NCI-H748 treated with DMSO at 0.1 percent for 48 hours (cell line): ENCODE data around the gene TNNT2.

Source experiments
- DNase-seq: peaks from one replicate; lab custom pipeline; 2025; lab: John Stamatoyannopoulos, UW

TNNT2 gene

DNA sequence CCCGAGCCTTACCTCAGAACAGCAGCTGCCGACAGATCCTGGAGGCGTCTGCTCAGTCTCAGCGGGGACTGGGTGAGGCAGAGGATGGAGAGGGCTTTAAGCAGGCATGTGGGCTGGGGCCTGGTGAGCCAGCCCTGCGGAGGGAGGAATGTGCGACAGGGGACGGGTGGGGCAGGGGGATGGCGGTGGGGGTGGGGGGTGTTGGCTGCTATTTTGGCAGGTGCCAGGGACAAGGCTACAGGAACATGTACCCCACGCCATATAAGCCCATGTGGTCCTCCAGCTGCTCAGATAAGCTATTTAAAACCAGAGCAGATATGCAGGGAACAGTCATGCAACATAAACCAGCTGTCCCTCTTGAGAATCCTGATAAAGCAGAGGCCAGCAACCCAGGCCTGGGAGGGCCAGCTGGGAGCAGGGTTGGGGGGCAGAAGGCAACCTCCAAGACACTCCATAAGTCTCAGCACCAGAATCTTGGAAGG, at the start of gene TNNT2:
Gene TNNT2, minus strand, starts transcription at position 70 of the 482 bp plus-strand sequence. CDS start 4,426 bp downstream, outside the sequence.
- no peak for DNase-seq

DNA sequence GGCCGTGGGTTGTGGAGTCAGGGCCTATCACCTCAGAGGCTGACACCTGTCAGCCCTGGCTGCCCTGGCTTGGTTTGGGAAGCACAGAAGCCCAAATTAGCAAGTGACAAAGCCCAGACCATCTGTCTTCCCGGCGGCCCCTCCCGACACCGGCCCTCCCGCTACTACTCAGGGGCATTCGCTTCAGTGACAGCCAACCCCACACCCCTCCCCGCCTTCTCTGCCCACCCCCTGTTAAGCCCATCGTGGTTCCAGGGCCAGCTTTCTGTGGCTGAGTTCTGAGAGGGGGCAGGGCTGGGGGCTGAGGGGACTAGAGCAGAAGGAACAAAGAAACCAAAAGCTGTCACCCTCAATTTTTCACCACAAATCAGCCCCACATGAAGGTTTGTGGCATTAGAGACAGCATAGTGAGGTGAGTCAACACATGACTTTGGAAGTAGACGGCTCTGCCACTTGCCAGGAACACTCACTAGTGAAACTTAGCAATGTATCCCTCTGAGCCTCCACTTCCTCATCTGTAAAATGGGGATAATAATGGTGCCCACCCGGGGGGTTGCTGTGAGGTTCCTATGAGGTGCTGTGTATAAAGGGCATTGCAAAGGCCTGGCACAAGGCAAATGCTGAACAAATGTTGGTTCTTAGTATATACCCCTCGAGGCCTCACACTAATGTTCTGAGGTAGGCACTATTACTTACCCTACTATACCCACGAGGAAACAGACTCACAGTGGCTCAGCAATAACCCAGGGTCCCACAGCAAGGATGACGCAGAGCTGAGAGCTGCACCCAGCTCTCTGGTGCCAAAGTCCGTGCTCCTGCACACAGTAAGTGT, 49.2 kb upstream of the TNNT2 start:
- no peak for DNase-seq

DNA sequence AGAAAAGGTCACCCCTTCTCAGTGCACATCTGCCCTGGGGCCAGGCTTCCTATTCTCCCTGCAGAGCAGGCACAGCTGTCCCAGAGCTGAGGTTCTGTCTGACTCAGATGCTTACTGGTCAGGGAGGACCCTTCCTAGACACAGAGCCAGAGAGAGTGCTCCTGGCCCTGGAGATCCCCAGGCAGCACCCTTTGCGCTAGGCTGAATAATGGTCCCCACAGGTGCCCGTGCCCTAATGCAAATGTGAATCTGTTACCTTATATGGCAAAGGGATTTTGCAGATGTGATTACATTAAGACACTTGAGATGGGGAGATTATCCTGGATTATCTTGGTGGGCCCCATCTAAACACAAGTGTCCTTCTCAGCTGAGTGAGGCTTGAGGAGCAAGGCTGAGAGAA, 46.7 kb upstream of the TNNT2 start:
- DNase-seq = no peak

DNA sequence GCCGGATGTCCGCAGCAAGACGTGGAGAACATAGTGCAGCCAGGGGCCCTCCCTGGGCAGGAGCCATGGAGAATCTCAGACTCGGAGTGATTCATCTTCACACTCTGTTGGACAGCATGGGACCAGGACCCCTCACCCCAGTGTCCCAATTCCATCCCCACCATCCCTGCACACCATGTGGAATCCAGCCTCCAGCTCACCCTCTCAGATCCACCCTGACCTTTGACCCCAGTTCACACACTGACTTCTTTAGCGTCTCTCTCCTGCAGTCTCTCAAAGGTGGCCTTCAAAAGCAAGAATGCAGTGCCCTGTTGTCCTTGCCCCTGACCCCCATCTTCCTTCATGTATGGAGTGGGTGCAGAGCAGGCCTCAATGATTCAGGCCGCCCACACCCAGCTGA, 46.2 kb upstream of the TNNT2 start:
- no peak for DNase-seq

DNA sequence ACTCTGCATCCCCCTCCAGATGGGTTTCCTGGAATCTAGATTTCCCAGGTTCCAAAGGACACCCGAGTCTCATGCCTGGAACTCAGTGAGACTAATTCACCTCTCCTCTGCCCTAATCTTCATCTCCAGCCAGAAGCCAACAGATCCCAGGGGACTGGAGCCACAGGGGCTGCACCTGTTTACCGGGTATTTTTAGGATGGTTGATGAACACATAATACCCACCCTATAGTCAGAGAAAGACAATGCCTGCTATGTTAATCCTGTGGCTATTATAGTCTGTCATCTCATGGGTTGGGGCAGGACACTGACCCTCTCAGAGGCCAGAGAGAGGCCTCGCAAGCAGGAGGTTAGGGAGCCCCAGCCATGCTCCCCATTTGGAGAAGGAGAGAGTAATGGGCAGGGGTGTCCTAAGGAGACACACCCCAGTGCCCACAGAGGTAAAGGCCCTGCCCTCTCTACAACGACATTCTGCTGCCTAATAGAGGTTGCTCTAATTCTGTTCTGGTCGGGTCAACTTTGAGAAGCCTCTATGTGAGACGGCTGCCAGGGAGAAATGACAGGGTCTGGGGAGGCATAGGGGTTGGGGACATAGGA, 45.1 kb upstream of the TNNT2 start:
- DNase-seq = no peak

DNA sequence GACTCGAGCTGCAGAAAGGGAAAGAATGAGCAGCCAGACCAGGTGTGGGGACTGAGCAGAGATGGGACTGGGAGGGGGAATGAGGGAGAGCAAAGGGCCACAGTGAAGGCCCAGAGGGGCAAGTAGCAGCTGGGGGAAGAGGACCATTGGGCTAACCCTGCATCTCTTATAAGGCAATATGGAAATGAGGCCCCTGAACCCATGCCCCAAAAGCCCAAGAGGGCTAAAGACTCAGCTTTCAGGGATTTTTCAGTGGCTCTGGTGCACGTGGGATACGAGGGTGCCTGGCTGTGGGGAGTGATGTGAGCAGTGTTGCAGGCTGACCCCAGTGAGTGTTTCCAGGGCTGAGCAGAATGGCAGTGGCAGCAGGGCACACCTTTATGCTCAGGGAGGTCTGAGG, 44.5 kb upstream of the TNNT2 start:
- DNase-seq = no peak

DNA sequence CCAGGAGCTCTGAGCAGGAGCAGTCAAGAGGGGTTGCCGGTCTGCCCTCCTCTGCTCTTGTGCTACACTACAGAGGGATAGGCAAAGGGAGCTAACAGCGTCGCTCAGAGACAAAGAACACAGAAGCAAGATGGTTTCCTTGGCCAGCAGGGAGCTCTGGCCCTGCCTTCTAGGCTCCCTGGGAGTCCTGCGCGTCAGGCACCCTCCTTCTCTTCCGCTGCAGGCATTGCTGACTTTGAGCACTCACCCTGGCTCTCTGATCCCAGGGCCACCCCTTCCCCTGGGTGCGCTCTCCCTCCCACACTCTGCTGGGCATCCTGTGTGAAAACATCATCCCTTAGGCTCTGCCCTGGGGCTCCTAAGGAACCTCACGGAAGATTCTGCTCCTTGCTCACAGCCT, 43.6 kb upstream of the TNNT2 start:
- no peak for DNase-seq

DNA sequence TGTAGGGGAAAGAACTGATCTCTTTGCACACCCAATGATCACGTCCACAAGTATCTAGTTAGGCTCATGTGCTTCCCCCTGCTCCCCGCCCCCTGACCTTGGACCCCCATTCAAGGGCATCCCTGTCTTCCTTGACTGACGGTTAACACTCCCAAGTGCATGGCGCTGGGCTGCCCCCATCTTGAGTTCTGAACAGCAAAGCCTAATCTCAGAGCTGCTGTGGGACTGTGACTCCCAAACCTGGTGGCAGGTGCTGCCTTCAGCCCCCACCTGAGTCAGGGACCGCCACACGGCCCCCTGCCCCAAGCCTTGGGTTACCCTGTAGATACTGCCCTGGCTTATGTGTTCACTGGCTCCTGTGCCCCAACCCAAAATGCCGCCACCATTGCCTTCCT, 43.1 kb upstream of the TNNT2 start:
- DNase-seq = no peak

DNA sequence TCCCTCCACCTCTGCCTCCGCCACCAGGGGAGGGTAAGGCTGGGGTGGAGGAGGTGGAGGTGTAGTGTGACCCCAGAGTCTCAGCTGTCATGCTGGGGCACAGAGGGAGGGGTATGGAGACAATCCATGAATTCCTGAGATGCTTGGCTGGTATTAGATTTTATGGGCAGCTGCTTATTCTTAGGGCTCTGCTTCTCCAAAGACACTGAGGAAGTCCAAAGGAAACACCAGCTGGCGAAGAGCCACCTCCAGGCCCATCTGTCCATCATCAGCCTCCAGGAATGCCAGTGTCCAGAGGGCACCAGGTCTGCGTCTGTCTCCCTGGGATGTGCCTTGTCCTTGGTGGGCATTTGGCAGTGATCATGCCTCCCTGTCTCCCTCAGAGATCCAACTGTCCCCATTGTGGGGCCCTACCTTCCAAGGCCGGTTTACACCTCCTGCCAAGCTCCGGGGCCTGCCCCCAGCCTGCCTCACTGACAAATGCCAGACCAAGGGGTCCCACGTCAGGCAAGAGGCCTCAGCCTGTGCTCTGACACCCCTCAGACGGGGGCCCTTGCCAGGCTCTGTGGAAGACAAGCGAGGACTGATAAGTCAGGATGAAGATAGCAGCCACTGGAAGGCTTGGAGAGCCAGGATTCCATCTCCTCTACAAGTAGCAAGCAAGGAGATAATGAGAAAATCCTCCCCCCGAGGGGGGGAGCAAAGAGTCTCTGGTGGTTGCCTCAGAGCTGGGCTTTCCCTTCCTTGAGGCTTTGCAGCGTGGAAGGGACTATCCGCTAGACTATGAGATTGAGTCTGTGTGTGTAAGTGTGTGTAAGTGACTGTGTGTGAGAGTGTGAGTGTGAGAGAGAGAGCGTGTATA, 42.5 kb upstream of the TNNT2 start:
- DNase-seq = no peak

DNA sequence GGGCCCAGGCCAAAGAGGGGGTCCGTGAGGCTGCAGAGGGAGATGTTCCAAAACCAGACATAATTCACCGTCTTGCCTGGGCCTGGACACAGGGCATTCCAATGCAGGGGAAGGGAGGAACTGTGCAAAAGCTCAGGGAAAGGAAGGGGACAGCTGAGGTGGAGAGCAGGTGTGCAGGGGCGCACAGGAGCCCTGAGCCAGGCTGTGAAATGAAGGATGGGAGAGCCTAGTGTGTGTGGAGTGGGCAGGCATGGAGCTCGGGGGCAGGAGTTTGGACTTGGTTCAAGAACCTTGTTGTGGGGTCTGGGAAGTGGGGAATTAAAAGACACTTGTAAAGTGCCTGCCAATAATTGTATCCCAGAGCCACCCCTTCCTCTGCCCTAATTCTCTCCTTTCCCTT, 41.8 kb upstream of the TNNT2 start:
- DNase-seq = no peak

DNA sequence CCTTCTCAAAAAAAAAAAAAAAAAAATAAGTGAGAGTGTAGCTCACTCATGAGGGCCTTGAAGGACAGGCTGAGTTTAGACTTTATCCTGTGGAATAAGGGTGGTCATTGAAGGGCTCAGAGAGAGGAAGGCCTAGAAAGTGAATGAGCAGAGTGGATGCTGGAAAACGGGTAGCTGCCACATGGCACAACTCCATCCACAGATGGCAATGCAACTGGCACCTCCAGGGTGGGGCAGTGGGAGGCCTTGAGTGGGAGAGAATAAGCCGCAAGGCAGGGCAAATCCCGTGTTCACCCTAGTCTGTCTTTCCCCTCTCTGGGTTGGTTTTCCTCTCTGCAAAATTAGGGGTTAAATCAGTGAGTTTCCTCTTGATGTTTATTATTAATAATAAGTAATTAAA, 41.0 kb upstream of the TNNT2 start:
- DNase-seq = no peak

DNA sequence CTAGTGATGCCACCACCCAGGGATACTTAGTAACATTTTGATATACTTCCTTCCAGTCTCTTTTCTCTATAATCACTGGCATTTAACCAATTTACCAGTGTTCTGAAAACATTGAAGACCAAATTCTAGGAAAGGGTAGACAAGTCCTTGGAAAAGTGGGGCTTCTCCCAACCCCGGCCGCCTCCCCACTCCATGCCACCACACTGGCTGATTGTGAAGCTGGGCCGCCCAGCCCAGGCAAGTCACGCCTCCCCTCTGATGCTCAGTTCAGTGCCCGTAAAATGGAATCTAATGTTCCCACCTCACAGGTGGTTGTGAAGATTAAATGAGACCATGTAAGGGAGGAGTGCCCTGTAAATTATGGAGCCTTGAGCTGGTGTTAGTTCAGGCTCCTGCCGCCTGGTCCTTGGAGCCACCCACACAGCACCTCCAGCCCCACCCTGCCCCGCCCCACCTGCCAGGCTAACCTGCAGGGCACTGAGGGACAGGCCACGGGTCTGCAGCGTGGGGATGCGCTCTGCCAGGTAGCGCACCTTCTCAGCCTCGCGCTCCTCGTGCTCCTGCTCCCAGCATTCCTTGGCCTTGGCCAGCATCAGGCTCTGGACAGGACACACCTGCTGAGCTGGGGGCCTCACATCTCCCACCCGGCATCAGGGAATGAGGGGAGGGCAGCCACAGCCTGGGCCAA, 36.7 kb upstream of the TNNT2 start:
- DNase-seq = no peak

DNA sequence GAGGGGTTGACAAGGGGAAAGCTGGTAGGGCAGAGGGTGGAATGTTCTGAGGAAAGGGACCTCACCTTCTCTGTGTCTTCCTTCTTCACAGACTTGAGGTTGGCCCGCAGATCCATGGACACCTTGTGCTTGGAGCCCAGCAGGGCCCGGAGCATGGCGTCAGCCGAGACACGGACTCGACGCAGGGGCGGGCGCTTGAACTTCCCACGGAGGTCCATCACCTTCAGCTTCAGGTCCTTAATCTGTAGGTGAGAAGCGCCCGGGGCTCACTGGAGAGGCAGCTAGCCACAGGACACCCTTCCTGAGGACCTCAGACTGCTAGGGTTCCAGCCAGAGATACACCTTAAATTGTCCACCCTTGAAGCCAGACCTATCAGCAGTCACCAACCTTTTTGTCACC, 33.8 kb upstream of the TNNT2 start:
- no peak for DNase-seq

DNA sequence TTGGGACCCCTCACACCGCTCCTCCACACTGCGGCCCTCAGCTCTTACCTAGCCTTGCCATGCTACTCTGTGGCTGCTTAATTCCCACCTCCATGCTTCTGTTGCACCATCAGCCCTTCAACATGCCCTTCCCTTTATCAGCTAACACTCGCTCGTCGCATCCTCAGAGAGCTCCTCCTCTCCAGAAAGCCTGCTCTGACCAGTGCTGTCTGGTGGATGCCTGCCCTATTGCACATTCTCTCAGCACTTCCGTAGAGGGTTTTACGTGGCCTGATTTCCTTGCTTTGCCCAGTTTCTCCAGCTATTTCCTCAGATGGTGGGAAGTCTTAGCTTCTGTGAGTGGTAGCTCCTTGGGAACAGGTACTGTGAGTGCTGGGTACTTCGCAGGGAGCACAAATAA, 32.0 kb upstream of the TNNT2 start:
- no peak for DNase-seq

DNA sequence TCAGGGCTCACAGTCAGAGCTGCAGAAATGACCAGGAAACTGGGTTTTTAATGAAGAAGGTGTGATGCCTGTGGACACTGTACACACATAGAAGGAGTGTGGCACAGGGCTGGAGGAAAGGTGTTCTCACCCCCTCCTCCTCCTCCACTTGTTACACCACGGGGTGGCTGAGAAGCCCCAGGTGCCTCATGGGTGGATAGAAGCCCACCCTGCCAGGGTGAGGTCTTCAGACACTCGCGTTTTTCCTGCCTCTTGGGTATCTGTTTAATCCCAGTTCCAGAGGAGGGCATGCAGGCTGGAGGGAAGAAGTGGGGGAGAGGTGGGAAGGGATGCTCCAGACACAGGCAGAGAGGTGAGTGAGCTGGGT, 31.3 kb upstream of the TNNT2 start:
- DNase-seq = no peak

DNA sequence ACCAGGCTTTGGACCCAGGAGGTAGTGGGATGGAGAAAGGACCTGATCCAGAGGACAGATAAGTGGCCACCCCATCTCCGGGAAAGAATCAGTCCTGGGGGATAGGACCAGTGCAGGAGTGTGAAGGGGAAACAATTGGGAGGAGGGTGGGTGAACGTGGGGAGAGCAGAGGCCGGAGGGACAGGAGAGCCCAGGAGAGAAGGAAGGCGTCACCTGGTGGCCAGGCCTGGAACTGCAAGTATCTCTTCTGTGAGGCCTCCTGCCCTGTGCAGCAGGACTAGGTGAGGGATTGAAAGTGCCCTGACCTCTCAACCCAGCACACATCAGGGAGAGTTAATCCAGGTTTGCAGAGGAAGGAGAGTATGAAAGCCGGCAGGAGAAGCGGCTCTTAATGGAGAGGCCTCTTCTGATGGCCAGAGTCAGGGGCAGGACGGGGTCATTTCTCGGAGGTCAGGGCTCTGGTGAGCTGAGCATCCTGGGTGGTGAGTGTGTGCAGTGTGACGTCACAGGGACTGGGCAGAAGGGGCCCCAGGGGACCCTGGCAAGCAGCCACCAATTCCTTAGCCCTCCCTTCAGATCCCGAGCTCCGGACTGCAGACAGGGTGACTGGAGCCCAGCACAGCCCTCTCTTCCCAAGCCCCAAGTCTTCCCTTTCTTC, 30.8 kb upstream of the TNNT2 start:
- peak; percentile 25 for DNase-seq

DNA sequence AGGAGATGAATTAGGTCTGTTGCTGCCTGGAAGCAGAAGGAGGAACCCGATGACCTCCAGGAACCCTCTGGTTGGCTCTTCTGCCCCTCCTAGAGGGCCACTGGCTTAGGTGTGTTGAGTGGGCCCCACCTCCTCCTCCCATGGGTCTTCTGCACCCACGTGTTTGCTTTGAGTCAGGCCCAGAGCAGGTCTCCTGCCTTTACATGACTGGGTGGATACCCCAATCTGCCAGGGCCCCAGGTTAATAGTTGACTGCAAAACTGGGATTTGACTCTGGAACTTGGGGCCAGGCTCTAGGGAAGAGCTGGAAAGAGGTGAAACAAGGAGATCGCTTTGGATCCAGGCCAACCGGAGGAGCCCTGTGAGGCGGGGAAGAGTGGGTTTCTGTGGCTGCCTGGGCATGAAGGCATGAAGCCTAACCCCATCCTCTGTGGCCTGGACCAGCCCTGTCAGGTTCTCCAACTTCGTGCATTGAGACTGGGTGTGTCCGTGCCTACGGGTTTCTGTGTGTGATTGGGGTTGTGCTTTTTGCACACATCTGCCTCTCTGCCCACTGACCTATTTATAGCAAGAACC, 29.4 kb upstream of the TNNT2 start:
- no peak for DNase-seq

DNA sequence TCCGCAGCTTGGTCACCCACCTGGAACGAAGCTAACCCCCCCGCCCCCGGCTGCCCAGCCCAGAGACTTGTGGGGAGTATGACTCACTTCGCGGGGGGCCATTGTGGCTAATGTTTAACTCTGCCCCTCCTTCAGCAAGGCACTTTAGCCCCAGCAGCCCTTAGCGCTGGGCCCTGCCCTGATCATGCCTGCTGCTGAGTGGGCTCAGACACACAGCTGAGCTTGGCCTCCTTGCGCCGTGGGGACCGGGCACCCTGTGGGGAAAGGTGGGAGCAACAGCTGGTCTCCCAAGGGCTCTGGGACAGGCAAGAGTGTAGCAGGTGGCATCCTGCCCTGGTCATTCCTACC, 28.0 kb upstream of the TNNT2 start:
- no peak for DNase-seq

DNA sequence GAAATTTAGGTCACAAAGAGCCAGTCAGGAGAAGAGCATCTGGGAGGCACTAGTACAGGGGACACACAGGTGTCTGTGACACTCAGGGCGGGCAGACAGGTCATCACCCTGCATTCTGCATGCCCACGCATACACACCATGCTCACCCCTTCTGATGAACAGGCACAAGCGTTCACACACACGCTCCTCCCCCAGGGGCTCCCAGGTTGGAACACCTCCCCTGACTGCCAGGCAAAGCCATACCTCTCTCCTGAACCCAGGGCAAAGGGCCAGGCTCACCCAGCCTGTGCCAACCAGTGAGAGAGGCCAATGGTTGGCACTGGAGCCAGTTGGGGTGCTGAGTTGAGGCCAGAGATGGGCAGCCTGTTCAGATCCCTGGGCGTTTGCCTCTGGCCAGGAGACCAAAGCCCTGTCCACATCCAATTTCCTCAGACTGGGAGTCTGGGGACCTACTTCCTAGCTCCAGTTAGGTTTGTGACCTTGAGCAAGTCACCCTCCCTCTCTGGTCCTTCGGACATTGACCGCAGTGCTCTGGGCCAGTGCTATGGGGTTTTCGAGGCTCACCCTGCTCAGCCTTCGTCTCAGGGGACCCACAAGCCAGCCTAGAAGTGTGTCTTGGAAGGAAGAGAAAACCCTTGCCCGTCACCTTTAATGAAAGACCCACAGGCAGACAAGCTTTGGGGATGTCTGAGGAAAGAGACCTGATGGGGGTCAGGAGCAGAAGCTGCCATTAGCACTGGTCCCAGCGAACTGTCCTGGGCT, 27.4 kb upstream of the TNNT2 start:
- DNase-seq = no peak

DNA sequence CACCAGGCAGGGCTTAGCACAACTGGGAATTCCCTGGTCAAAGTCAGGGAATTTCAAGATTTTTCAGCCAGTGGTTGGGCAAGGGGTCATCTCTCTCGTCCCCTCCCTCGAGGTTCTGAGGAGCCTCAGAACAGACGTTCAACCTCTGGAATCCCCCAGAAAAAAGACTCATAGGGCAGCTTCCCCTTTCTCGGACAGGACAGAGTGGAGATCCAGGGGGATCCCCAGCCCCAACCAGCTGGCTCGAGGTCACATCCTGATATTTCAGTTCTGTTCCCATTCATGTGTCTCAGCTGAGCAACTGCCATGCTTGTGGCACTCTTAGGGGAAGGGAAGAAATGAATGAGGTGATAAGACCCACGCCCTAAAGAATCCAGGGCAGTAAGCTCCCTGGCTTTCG, 26.6 kb upstream of the TNNT2 start:
- no peak for DNase-seq

DNA sequence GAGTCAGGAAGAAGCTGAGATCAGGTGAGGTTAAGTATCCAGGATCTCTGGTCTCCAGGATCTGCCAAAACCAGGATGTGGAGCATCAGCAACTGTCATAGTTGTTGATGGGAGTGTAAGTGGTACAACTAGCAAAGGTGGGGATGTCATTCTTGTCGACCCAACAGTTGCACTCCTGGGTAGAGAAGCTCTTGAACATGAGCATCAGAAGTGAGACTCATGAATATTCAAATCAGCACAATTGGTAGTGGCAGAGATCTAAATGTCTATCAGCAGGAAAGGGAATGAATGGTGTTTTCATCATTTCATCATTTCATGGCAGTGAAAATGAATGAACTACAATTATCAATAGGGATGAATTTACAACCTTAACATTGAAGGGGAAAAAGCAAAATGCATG, 25.9 kb upstream of the TNNT2 start:
- DNase-seq = no peak
